Heart left ventricle (tissue), 16 donors: ENCODE data around the gene PMP22. TPM values are rescaled to one million over a fixed set of nuclear protein-coding genes. Genes with fewer than 3 reads are reported as not detected.

Experiments
- ATAC-seq, 4 donors: fragments of 200-7000 bp; cut with Tn5 transposase; one replicate each; pipeline ENCODE4 v1.9.1; 2020 to 2022; ENCODE audit warnings: moderate library complexity in 4 of 4, mild to moderate bottlenecking in 3 of 4, moderate number of reproducible peaks in 1 of 4
- DNase-seq, 5 donors: peaks; one replicate each; pipeline ENCODE4 v3.0.0-alpha.2; 2020
- H3K27ac ChIP-seq, 12 donors: fragments of 200-600 bp; sonication (generic) in 4 of 12; one replicate each; pipeline versions ENCODE4 v1.5.0 to v1.8.0; 2016 to 2022; ENCODE audit warnings: mild to moderate bottlenecking in 2 of 12
- H3K27me3 ChIP-seq, 9 donors: fragments of 200-600 bp; sonication (generic) in 2 of 9; one replicate each; pipeline versions ENCODE4 v1.5.1 to v1.8.0; 2016 to 2022; ENCODE audit warnings: mild to moderate bottlenecking in 3 of 9
- H3K36me3 ChIP-seq, 9 donors: fragments of 200-600 bp; sonication (generic) in 2 of 9; one replicate each; pipeline versions ENCODE4 v1.5.0 to v1.8.0; 2018 to 2022; ENCODE audit warnings: mild to moderate bottlenecking in 2 of 9
- H3K4me1 ChIP-seq, 12 donors: fragments of 200-600 bp; sonication (generic) in 4 of 12; one replicate each; pipeline versions ENCODE4 v1.5.0 to v1.8.0; 2016 to 2022; ENCODE audit warnings: mild to moderate bottlenecking in 3 of 12
- H3K4me3 ChIP-seq, 12 donors: fragments of 200-600 bp; sonication (generic) in 4 of 12; one replicate each; pipeline versions ENCODE4 v1.5.0 to v1.8.0; 2017 to 2022; ENCODE audit warnings: mild to moderate bottlenecking in 9 of 12, moderate library complexity in 4 of 12
- H3K9me3 ChIP-seq, 12 donors: fragments of 200-600 bp; sonication (generic) in 4 of 12; one replicate each; pipeline versions ENCODE4 v1.5.0 to v1.8.0; 2016 to 2022; ENCODE audit warnings: mild to moderate bottlenecking in 1 of 12
- CTCF ChIP-seq, 12 donors: fragments of 200-600 bp; sonication (generic) in 4 of 12; IDR thresholded peaks; one replicate each; pipeline versions ENCODE4 v1.5.0 to v1.8.0; 2018 to 2022; ENCODE audit warnings: antibody characterized with exemption in 12 of 12, mild to moderate bottlenecking in 5 of 12
- POLR2A ChIP-seq, 2 donors: fragments of 450-650 bp; IDR thresholded peaks; one replicate each; pipeline ENCODE4 v1.6.1; 2017; ENCODE audit warnings: antibody characterized with exemption in 2 of 2, mild to moderate bottlenecking in 2 of 2, moderate library complexity in 2 of 2
- WGBS, 4 donors: extraction: QIAGEN DNeasy Blood & Tissue Kit in 2 of 4; methylation state at CpG; one replicate each; pipeline versions ENCODE4 v1.1.5 to v1.1.7; 2013 to 2018; 5-methylcytosine and 5-hydroxymethylcytosine counted together
- intact Hi-C, 10 donors: fragments of 100-400 bp; cut with DNase I; formaldehyde crosslinking; loops; one replicate each; pipeline versions ENCODE4 v1.11.1 to v1.14.2; 2022
- polyA plus RNA-seq, 2 donors: library from polyadenylated mRNA; stranded (reverse); fragments of 200-250 nt; gene quantifications; one replicate each; pipeline ENCODE4 v1.2.3, GENCODE V29; 2013
- total RNA-seq, 9 donors: library from RNA; depleted of rRNA in 2 of 9; stranded (reverse); fragments of >200 nt in 2 of 9; fragmentation: NEBNext Ultra II Directional in 3 of 9; extraction: Animal tissue kit (Norgen Biotek cat#: 25700) in 3 of 9; gene quantifications; one replicate each; pipeline versions ENCODE4 v1.1.0 to v1.2.4, GENCODE V29; 2016 to 2023
- donor health status: ischemic (EF 13 %, LVEDD 7.1; RV severe dilation, severe dysfunction).
- donor health status: healthy with polysubstance abuse.
- donor health status: DM: no; HTN: yes; CAD: no.
- donor health status: DM: no; HTN: no; CAD: no.
- donor health status: ischemic (EF 25% LVEDD 6.9; RV normal size, moderate dysfunction).
- donor health status: ischemic (EF 25% LVEDD 5.7; RV mildly dilated, moderate dysfunction).
- donor health status: healthy.
- donor health status: DM: yes; HTN: yes; CAD: no.
- donor health status: ischemic (EF 35%, LVEDD 5.7; RV mildly dilated, moderate dysfunction).
- donor health status: nonischemic (EF 11% LVEDD 7.7; RV severe dilation, severe dysfunction).
- donor health status: DM: yes; HTN: yes; CAD: no.
- donor health status: PGD.
- donor health status: ischemic (EF 29% LVEDD 5.4; RV normal size, mild dysfunction).
- donor health status: nonischemic (EF 23%, LVEDD 6.1; RV moderate dilation, normal function).

The PMP22 gene
- total and polyA plus RNA-seq, 11 donors: 92.2 to 421 (median 186) TPM

GRCh38 chr17:15271741-15272140, 6.6 kb upstream of the PMP22 start:
- TF ChIP-seq CTCF (IDR thresholded peaks at IDR 0.05) (no peak), POLR2A (IDR thresholded peaks at IDR 0.05) (no peak)
- Histone ChIP-seq H3K27me3 (no peaks in the 10 kb centered on the region), H3K9me3 (no peaks in the 10 kb centered on the region), H3K4me1 (peaks cover 3 to 40% (median 15%) of the 10 kb centered on the region in 12 donors), H3K4me3 (no peak overlapping the region), H3K27ac (no peak overlapping the region), H3K36me3 (no peaks in the 10 kb centered on the region)
- WGBS, 4 donors: 92 to 94% (median 93%) methylated on average over 6 of the region's 6 CpGs
- DNase-seq: no peak
- intact Hi-C loops: loop anchor here in 1 of 10 donors (10.0 kb wide), 1 partner anchor 73 kb away; the partner anchor contains the start of gene TEKT3
- ATAC-seq: no peak

GRCh38 chr17:15270628-15271381, 5.7 kb upstream of the PMP22 start:
- no peaks in the 10 kb centered on the region for H3K9me3 ChIP-seq
- no peak for ATAC-seq
- 89 to 95% (median 91%) methylated on average over 9 of the region's 9 CpGs for WGBS, 4 donors

GRCh38 chr17:15269780-15270089, 4.6 kb upstream of the PMP22 start:
- peaks cover 3 to 44% (median 22%) of the 10 kb centered on the region in 12 donors for H3K4me1 ChIP-seq
- TF ChIP-seq POLR2A (IDR thresholded peaks at IDR 0.05): no peak
- H3K4me3 ChIP-seq: no peak overlapping the region
- H3K27ac ChIP-seq: peak overlapping the region in 9 of 12 donors; percentile 15 to 64 (median 27)
- WGBS, 4 donors: 37 to 55% (median 48%) methylated on average over 5 of the region's 5 CpGs
- peaks cover 0 to 1% (median 0%) of the 10 kb centered on the region in 9 donors for H3K27me3 ChIP-seq
- DNase-seq (no peak), ATAC-seq (peak in 3 of 4 donors; percentile 51 to 61 (median 51))
- H3K9me3 ChIP-seq: no peaks in the 10 kb centered on the region
- no peaks in the 10 kb centered on the region for H3K36me3 ChIP-seq
- intact Hi-C loops: loop anchor here in 4 of 10 donors (5.0 to 10.0 kb wide), 3 partner anchors 53 to 165 kb away; partner anchors contain the start of gene TEKT3 (in 3 of the 4)

More at GRCh38 chr17:15270628-15271381, 5.7 kb upstream of the PMP22 start:
- H3K27me3 ChIP-seq: no peaks in the 10 kb centered on the region
- no peaks in the 10 kb centered on the region for H3K36me3 ChIP-seq
- no peak overlapping the region for H3K4me3 ChIP-seq
- H3K4me1 ChIP-seq: peaks cover 3 to 40% (median 19%) of the 10 kb centered on the region in 12 donors
- no peak for DNase-seq
- H3K27ac ChIP-seq: peak overlapping the region in 1 of 12 donors; percentile 49
- TF ChIP-seq POLR2A (IDR thresholded peaks at IDR 0.05) (no peak), CTCF (IDR thresholded peaks at IDR 0.05) (no peak)
- intact Hi-C loops: loop anchor here in 1 of 10 donors (10.0 kb wide), 1 partner anchor 74 kb away; the partner anchor contains the start of gene TEKT3

- intact Hi-C loops: loop anchor here in 3 of 10 donors (5.0 to 10.0 kb wide), 3 partner anchors 53 to 166 kb away; partner anchors contain the start of gene TEKT3 (in 2 of the 3)
Measured at GRCh38 chr17:15269087-15269779, 4.1 kb upstream of the PMP22 start.

More at GRCh38 chr17:15269087-15269779, 4.1 kb upstream of the PMP22 start:
- WGBS, 4 donors: 44 to 55% (median 49%) methylated on average over 7 of the region's 7 CpGs
- Histone ChIP-seq H3K27ac (peak overlapping the region in 9 of 12 donors; percentile 15 to 64 (median 27)), H3K9me3 (no peaks in the 10 kb centered on the region), H3K4me3 (no peak overlapping the region), H3K27me3 (peaks cover 0 to 6% (median 0%) of the 10 kb centered on the region in 9 donors), H3K36me3 (no peaks in the 10 kb centered on the region), H3K4me1 (peaks cover 3 to 44% (median 22%) of the 10 kb centered on the region in 12 donors)
- no peak for ATAC-seq
- TF ChIP-seq POLR2A (IDR thresholded peaks at IDR 0.05): no peak
- TF ChIP-seq CTCF (IDR thresholded peaks at IDR 0.05): no peak
- no peak for DNase-seq
